Mammary epithelial cell (primary cell): Measurements from ENCODE around the gene SPARCL1.

ENCODE experiments used
- CTCF ChIP-seq, 2 donors: IDR thresholded peaks in 1 of 2; conservative IDR thresholded peaks in 1 of 2; 2 replicates each; pipeline ENCODE4 v1.5.1; 2011 to 2012; ENCODE audit warnings: inconsistent platforms in 2 of 2, low read length in 2 of 2, mild to moderate bottlenecking in 2 of 2, control low read depth in 1 of 2, low read depth in 1 of 2; ENCODE audit not compliant: insufficient read depth in 1 of 2; ENCODE audit errors: extremely low read depth in 1 of 2
- EZH2 ChIP-seq: IDR thresholded peaks from 2 replicates; pipeline ENCODE4 v1.6.1; 2012; ENCODE audit warnings: low read length, inconsistent platforms, borderline replicate concordance

GRCh38 chr4:87476934-87477333 lies 52.2 kb downstream of the SPARCL1 start:
- TF ChIP-seq CTCF (conservative IDR thresholded peaks at IDR 0.05 in 1 of 2, IDR thresholded peaks at IDR 0.05 in 1 of 2; ENCODE audit: extremely low read depth in 1 of 2, insufficient read depth in 1 of 2, low read depth in 1 of 2, low read length in 2 of 2): no peak
- TF ChIP-seq EZH2: no peak
